GM10248 (cell line): ENCODE results near the gene ABHD13.
"Not testable (repeated sequence)": the region's sequence is repeated elsewhere in the genome, so short reads cannot be mapped to it uniquely, and the experiment has no call there.

ENCODE experiments used
- CTCF ChIA-PET: fragments of 300-600 bp; sonication (Branson Sonifier 250); formaldehyde crosslinking; extraction: SDS; loops from one replicate; lab custom pipeline; 2021; ENCODE audit warnings: antibody characterized with exemption; lab: Yijun Ruan, JAX
- POLR2A ChIA-PET: fragments of 350-650 bp; sonication (Branson Sonifier 250); formaldehyde crosslinking; extraction: SDS; loops from one replicate; lab custom pipeline; 2020; ENCODE audit warnings: antibody characterized with exemption; lab: Yijun Ruan, JAX
- DNase-seq: peaks from one replicate; pipeline ENCODE4 v3.0.0; 2012; ENCODE audit errors: extremely low spot score
- CTCF ChIP-seq: IDR thresholded peaks from 2 replicates; pipeline ENCODE4 v1.5.1; 2012; ENCODE audit warnings: mild to moderate bottlenecking, low read depth; ENCODE audit errors: extremely low read depth, missing control alignments, control extremely low read depth

The ABHD13 gene

GRCh38 chr13:108249150-108249549, 31.0 kb downstream of the ABHD13 start:
- no peak for DNase-seq
- TF ChIP-seq CTCF, result no peak
- POLR2A ChIA-PET, result no interaction called here
- CTCF ChIA-PET, result no interaction called here

- no peak for DNase-seq
These were observed 39.1 kb downstream of the ABHD13 start for GRCh38 chr13:108257248-108257647.

GRCh38 chr13:108263621-108264355, 45.6 kb downstream of the ABHD13 start:
- CTCF ChIA-PET, result no interaction called here
- DNase-seq, result no peak
- POLR2A ChIA-PET, result no interaction called here

More at GRCh38 chr13:108257248-108257647, 39.1 kb downstream of the ABHD13 start:
- ChIA-PET POLR2A (no interaction called here), CTCF (no interaction called here)
- TF ChIP-seq CTCF, result no peak

DNA sequence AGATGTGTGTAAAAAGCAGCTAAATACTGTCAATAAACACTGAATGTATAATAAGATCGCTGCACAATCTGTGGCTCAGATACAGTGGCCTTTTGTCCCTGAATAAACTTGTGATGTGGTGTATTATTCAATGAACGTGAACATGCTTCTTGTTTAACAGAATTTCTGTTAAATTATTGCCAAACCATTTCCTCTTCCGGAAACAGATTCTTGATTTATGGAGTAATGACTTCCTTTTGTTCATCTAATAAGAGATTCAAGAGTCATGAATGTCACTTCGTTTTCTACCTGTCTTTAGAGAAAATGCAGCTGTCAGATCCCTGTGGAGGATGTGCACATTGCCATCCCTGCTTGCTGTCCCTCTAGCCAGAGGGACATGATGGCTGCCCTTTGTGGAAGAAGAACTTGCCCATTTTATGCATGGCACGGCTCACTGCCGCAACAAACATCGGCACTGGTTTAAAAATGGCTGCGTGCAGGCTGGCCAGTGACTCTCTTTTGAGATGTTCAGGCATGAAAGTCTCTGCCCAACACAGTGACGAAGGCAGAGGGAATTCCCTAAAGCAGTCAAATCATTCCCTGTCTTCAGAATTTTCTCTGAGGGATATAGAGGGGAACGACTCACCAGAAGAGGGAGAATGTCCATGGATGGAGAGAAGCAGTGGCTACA, 48.3 kb downstream of the ABHD13 start:
- DNase-seq, result no peak
- TF ChIP-seq CTCF, result no peak
- ChIA-PET CTCF (no interaction called here), POLR2A (no interaction called here)

More at GRCh38 chr13:108263621-108264355, 45.6 kb downstream of the ABHD13 start:
- TF ChIP-seq CTCF, result no peak

DNA sequence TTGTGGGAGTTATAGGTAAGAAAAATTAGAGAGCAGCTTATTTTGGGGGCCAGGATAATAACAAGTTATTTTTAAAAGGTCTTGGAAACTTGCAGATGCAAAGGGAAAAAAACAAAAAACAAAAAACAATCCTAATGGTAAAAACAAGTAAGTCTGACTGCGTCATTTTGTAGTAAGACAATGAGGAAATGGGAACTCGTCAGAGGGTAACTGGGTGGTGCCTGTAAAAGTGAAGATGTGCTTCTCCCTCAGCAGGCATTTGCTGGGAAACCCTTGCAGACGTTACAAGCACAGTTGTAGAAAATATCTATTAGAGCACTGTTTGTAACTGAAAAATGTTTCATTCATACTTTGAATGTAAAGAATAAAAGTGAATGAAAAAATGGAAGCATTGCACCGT, 49.2 kb downstream of the ABHD13 start:
- DNase-seq, result no peak
- POLR2A ChIA-PET, result no interaction called here
- no peak for TF ChIP-seq CTCF
- CTCF ChIA-PET, result no interaction called here

GRCh38 chr13:108267855-108268254, 49.7 kb downstream of the ABHD13 start:
- POLR2A ChIA-PET, DNase-seq, CTCF ChIA-PET: not testable (repeated sequence)
